ENCODE results near the gene PCNP.

PCNP gene

GRCh38 chr3:101619734-101620133, 45.8 kb downstream of the PCNP start:
- Histone ChIP-seq H3K27ac (ENCODE audit: low read depth, low read length) (no peak overlapping the region), H2AFZ (ENCODE audit: low read depth, low read length, severe bottlenecking) (no peak overlapping the region)
- TF ChIP-seq CTCF (IDR thresholded peaks at IDR 0.05; ENCODE audit: insufficient read depth, low read length, poor library complexity, severe bottlenecking) (no peak), EZH2phosphoT487 (conservative IDR thresholded peaks at IDR 0.05; ENCODE audit: low read length) (no peak)

GRCh38 chr3:101623656-101624055, 49.7 kb downstream of the PCNP start:
- no peak overlapping the region for H2AFZ ChIP-seq (ENCODE audit: low read depth, low read length, severe bottlenecking)
- no peak overlapping the region for H3K4me2 ChIP-seq (ENCODE audit: low read depth, low read length, poor library complexity, severe bottlenecking)
- no peak overlapping the region for H3K27ac ChIP-seq (ENCODE audit: low read depth, low read length)
- TF ChIP-seq CTCF (IDR thresholded peaks at IDR 0.05; ENCODE audit: insufficient read depth, low read length, poor library complexity, severe bottlenecking) = no peak
- TF ChIP-seq EZH2phosphoT487 (conservative IDR thresholded peaks at IDR 0.05; ENCODE audit: low read length) = no peak
- no peaks in the 10 kb centered on the region for H3K27me3 ChIP-seq (ENCODE audit: low read length)
- no peak overlapping the region for H3K9ac ChIP-seq (ENCODE audit: low read length)
- no peaks in the 10 kb centered on the region for H3F3A ChIP-seq (ENCODE audit: insufficient read depth)
- peaks cover 6% of the 10 kb centered on the region; the same call in 1 of the 2 replicates for H3K9me3 ChIP-seq (ENCODE audit: insufficient read depth, low read length)
- H3K9me2 ChIP-seq (replicated peaks; ENCODE audit: insufficient read depth, low read length) = no peaks in the 10 kb centered on the region
- no peak overlapping the region for H3K4me3 ChIP-seq (ENCODE audit: insufficient read depth, low read length, poor library complexity, severe bottlenecking)
- H3K79me2 ChIP-seq (ENCODE audit: insufficient read depth, low read length) = no peaks in the 10 kb centered on the region
- H3K36me3 ChIP-seq (ENCODE audit: low read length) = no peaks in the 10 kb centered on the region
- no peaks in the 10 kb centered on the region for H4K20me1 ChIP-seq (ENCODE audit: low read depth, low read length)

More at GRCh38 chr3:101619734-101620133, 45.8 kb downstream of the PCNP start:
- Histone ChIP-seq H4K20me1 (ENCODE audit: low read depth, low read length) (no peaks in the 10 kb centered on the region), H3K9ac (ENCODE audit: low read length) (no peak overlapping the region), H3K36me3 (ENCODE audit: low read length) (no peaks in the 10 kb centered on the region), H3K79me2 (ENCODE audit: insufficient read depth, low read length) (no peaks in the 10 kb centered on the region), H3K9me2 (replicated peaks; ENCODE audit: insufficient read depth, low read length) (no peaks in the 10 kb centered on the region), H3K4me2 (ENCODE audit: low read depth, low read length, poor library complexity, severe bottlenecking) (no peak overlapping the region), H3K27me3 (ENCODE audit: low read length) (no peaks in the 10 kb centered on the region), H3F3A (ENCODE audit: insufficient read depth) (no peaks in the 10 kb centered on the region), H3K4me3 (ENCODE audit: insufficient read depth, low read length, poor library complexity, severe bottlenecking) (no peak overlapping the region), H3K9me3 (ENCODE audit: insufficient read depth, low read length) (peaks cover under 1% of the 10 kb centered on the region; the same call in 1 of the 2 replicates)

- Histone ChIP-seq H3K9ac (ENCODE audit: low read length) (no peak overlapping the region), H3K9me2 (replicated peaks; ENCODE audit: insufficient read depth, low read length) (no peaks in the 10 kb centered on the region), H3K4me2 (ENCODE audit: low read depth, low read length, poor library complexity, severe bottlenecking) (no peak overlapping the region), H4K20me1 (ENCODE audit: low read depth, low read length) (no peaks in the 10 kb centered on the region), H3F3A (ENCODE audit: insufficient read depth) (no peaks in the 10 kb centered on the region), H3K27me3 (ENCODE audit: low read length) (no peaks in the 10 kb centered on the region), H2AFZ (ENCODE audit: low read depth, low read length, severe bottlenecking) (no peak overlapping the region), H3K36me3 (ENCODE audit: low read length) (no peaks in the 10 kb centered on the region), H3K9me3 (ENCODE audit: insufficient read depth, low read length) (peaks cover 6% of the 10 kb centered on the region; the same call in 1 of the 2 replicates), H3K4me3 (ENCODE audit: insufficient read depth, low read length, poor library complexity, severe bottlenecking) (no peak overlapping the region), H3K79me2 (ENCODE audit: insufficient read depth, low read length) (no peaks in the 10 kb centered on the region), H3K27ac (ENCODE audit: low read depth, low read length) (no peak overlapping the region)
- no peak for TF ChIP-seq CTCF (IDR thresholded peaks at IDR 0.05; ENCODE audit: insufficient read depth, low read length, poor library complexity, severe bottlenecking)
- TF ChIP-seq EZH2phosphoT487 (conservative IDR thresholded peaks at IDR 0.05; ENCODE audit: low read length) = no peak
Measured at GRCh38 chr3:101624857-101625256, 50.9 kb downstream of the PCNP start.
